OCI-LY1 (cell line): ENCODE results near the gene ANKRD65.
"Not testable (repeated sequence)": the region's sequence is repeated elsewhere in the genome, so short reads cannot be mapped to it uniquely, and the experiment has no call there.

Experiments used
- H2AFZ ChIP-seq: fragments of 200-600 bp; sonication (generic), shearing (Covaris generic); 2 replicates; pipeline ENCODE4 v1.6.0; 2014; ENCODE audit warnings: antibody characterized with exemption, mild to moderate bottlenecking, low read length
- H3F3A ChIP-seq: fragments of 200-600 bp; sonication (generic), shearing (Covaris generic); 2 replicates; pipeline ENCODE4 v1.6.0; 2014; ENCODE audit warnings: mild to moderate bottlenecking, antibody characterized with exemption, low read length, moderate library complexity; ENCODE audit not compliant: insufficient read depth
- H3K27ac ChIP-seq: fragments of 200-600 bp; sonication (generic); 2 replicates; pipeline ENCODE4 v1.5.1; 2014; ENCODE audit warnings: low read length, mixed run types, mild to moderate bottlenecking, low read depth; ENCODE audit not compliant: poor library complexity, severe bottlenecking
- H3K27me3 ChIP-seq: fragments of 200-600 bp; sonication (generic); 2 replicates; pipeline ENCODE4 v1.6.0; 2014; ENCODE audit warnings: antibody characterized with exemption, mild to moderate bottlenecking, low read length, moderate library complexity; ENCODE audit not compliant: insufficient read depth
- H3K36me3 ChIP-seq: fragments of 200-600 bp; sonication (generic); 2 replicates; pipeline ENCODE4 v1.6.1; 2014; ENCODE audit warnings: mild to moderate bottlenecking, antibody characterized with exemption, low read length, moderate library complexity, mixed read lengths; ENCODE audit not compliant: insufficient read depth
- H3K4me1 ChIP-seq: fragments of 200-600 bp; sonication (generic); 2 replicates; pipeline ENCODE4 v1.5.1; 2014; ENCODE audit warnings: mild to moderate bottlenecking, low read length, moderate library complexity; ENCODE audit not compliant: insufficient read depth, severe bottlenecking
- H3K4me2 ChIP-seq: fragments of 200-600 bp; sonication (generic), shearing (Covaris generic); 2 replicates; pipeline ENCODE4 v1.6.1; 2014; ENCODE audit warnings: low read length
- H3K4me3 ChIP-seq: fragments of 200-600 bp; sonication (generic); 2 replicates; pipeline ENCODE4 v1.5.1; 2014; ENCODE audit warnings: low read length, low read depth, mild to moderate bottlenecking, mixed read lengths; ENCODE audit not compliant: poor library complexity, severe bottlenecking
- H3K79me2 ChIP-seq: fragments of 200-600 bp; shearing (Covaris generic); 2 replicates; pipeline ENCODE4 v1.6.1; 2016; ENCODE audit warnings: mixed run types, low read length, mixed read lengths; ENCODE audit not compliant: insufficient read depth
- H3K9ac ChIP-seq: fragments of 200-600 bp; sonication (generic), shearing (Covaris generic); 2 replicates; pipeline ENCODE4 v1.6.1; 2014; ENCODE audit warnings: mild to moderate bottlenecking, low read length, mixed read lengths
- H3K9me2 ChIP-seq: fragments of 200-600 bp; sonication (generic), shearing (Covaris generic); 2 replicates; pipeline ENCODE4 v1.6.1; 2014; ENCODE audit warnings: low read depth, mild to moderate bottlenecking, low read length, mixed read lengths
- H3K9me3 ChIP-seq: fragments of 200-600 bp; shearing (Covaris generic); 2 replicates; pipeline ENCODE4 v1.6.1; 2014; ENCODE audit warnings: low read length, mixed read lengths
- H4K20me1 ChIP-seq: fragments of 200-600 bp; sonication (generic), shearing (Covaris generic); 2 replicates; pipeline ENCODE4 v1.6.0; 2016; ENCODE audit warnings: mild to moderate bottlenecking, low read length; ENCODE audit not compliant: insufficient read depth
- CTCF ChIP-seq: fragments of 200-600 bp; sonication (generic), shearing (Covaris generic); IDR thresholded peaks from 2 replicates; pipeline ENCODE4 v1.5.1; 2017; ENCODE audit warnings: mild to moderate bottlenecking, antibody characterized with exemption, low read length, moderate library complexity, mixed read lengths
- EZH2 ChIP-seq: fragments of 200-600 bp; sonication (generic), shearing (Covaris generic); IDR thresholded peaks from 2 replicates; pipeline ENCODE4 v1.8.0; 2017; ENCODE audit warnings: borderline replicate concordance, mixed run types, mild to moderate bottlenecking, antibody characterized with exemption, low read length, moderate library complexity, mixed read lengths

The ANKRD65 gene

GRCh38 chr1:1452882-1453281 is 31.8 kb upstream of the ANKRD65 start:
- Histone ChIP-seq H3K4me3 (no peak overlapping the region), H3K27me3 (0 out of 2 replicates have a peak, but pooled peaks cover 4% of the 10 kb centered on the region), H2AFZ (no peak overlapping the region), H3K4me1 (no peaks in the 10 kb centered on the region), H3K27ac (no peak overlapping the region), H3K79me2 (no peaks in the 10 kb centered on the region), H3F3A (no peaks in the 10 kb centered on the region), H3K9me3 (no peaks in the 10 kb centered on the region), H3K9me2 (no peaks in the 10 kb centered on the region), H3K36me3 (no peaks in the 10 kb centered on the region), H4K20me1 (no peaks in the 10 kb centered on the region), H3K4me2 (no peak overlapping the region), H3K9ac (no peak overlapping the region)
- TF ChIP-seq CTCF: no peak

DNA sequence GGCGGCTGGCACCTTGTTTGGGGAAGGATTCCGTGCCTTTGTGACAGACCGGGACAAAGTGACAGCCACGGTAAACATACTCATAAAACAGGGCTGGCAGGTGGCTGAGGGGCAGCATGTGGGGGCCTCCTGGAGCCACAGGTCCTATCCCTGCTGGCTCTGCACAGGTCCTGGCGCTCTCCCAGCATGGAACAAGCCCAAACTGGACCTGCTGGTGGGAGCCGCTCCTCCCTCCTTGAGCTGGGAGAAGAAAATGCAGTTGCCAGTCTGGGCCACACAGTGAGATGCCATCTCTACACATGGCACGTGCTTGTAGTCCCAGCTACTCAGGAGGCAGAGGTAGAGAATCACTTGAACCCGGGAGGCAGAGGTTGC is 31.3 kb upstream of the ANKRD65 start:
- not testable (repeated sequence) for H3K4me2 ChIP-seq, H3K79me2 ChIP-seq, H3K9ac ChIP-seq, H3F3A ChIP-seq, H4K20me1 ChIP-seq, H3K27ac ChIP-seq, H3K4me3 ChIP-seq, H3K9me3 ChIP-seq, H3K27me3 ChIP-seq, H3K4me1 ChIP-seq, H3K9me2 ChIP-seq, H3K36me3 ChIP-seq, H2AFZ ChIP-seq

GRCh38 chr1:1451696-1452364 is 30.8 kb upstream of the ANKRD65 start:
- Histone ChIP-seq H3K36me3 (no peaks in the 10 kb centered on the region), H3K4me3 (no peak overlapping the region), H3K27ac (no peak overlapping the region), H3K4me1 (no peaks in the 10 kb centered on the region), H3K27me3 (0 out of 2 replicates have a peak, but pooled peaks cover 4% of the 10 kb centered on the region), H3K9ac (no peak overlapping the region), H3K9me2 (no peaks in the 10 kb centered on the region), H3K9me3 (no peaks in the 10 kb centered on the region), H3F3A (no peaks in the 10 kb centered on the region), H2AFZ (no peak overlapping the region), H4K20me1 (no peaks in the 10 kb centered on the region), H3K79me2 (no peaks in the 10 kb centered on the region), H3K4me2 (no peak overlapping the region)
- TF ChIP-seq CTCF (no peak), EZH2 (no peak)

DNA sequence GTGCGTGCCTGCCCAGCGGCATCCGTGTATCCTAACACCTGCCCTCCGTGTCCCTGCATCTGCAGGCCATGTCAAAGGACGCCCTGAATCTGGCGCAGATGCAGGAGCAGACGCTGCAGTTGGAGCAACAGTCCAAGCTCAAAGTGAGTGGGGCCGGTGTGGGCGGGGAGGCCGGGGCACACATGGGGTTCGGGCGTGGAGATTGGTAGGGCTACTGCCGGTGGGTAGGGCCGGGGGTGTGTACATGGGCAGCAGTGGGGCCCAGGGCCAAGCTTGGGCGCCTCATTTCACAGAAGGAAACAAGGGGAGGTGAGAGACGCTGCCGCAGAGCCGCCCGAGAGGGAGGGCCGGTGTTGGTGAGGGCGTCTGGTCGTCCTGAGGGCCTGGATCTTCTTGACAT is 29.5 kb upstream of the ANKRD65 start:
- not testable (repeated sequence) for H3K4me1 ChIP-seq, H3K9ac ChIP-seq, H3K79me2 ChIP-seq, H3K4me3 ChIP-seq, H3K9me3 ChIP-seq, H3K9me2 ChIP-seq, H2AFZ ChIP-seq, H3K4me2 ChIP-seq, H3F3A ChIP-seq, H3K27ac ChIP-seq, H4K20me1 ChIP-seq, H3K27me3 ChIP-seq, H3K36me3 ChIP-seq
